ENCODE data around the gene KLHDC4. TPM values are rescaled to one million over a fixed set of nuclear protein-coding genes. Genes with fewer than 3 reads are reported as not detected.

KLHDC4 gene
- polyA plus RNA-seq, 2 of the 4 experiments (the other 2 are of a cell fraction) = 25.9 to 37.2 TPM

DNA sequence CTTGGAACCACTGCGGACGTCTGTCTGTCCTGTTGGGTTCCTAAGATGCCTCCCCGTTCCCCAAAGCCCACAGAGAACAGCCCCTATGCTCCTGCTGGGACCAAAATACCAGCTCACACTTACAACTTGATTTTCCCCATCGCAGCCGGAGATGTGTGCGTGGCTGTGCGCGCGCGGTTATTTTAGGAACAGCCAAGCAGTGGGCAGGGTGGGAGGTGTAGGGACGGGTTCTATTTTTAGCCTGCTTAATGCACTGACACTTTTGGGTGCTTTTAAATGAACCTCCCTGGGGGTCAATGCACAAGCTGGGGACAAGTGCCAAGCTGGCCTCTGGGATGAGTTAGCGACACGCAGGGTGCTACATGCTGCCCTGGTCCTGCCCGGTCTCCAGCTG, 74.1 kb downstream of the KLHDC4 start:
- Histone ChIP-seq H3K4me3 (no peak overlapping the region), H3K4me1 (no peaks in the 10 kb centered on the region), H3K27ac (no peak overlapping the region), H3K9me3 (no peaks in the 10 kb centered on the region), H3K4me2 (no peak overlapping the region)
- peak in 1 of 2 experiments; percentile 3; a peak in 1 of 6 replicates for ATAC-seq
- no peak for DNase-seq (ENCODE audit: low read depth in 1 of 2, low spot score in 1 of 2)
- FAIRE-seq = no peak
- TF ChIP-seq EHF (CRISPR knock-in tag; IDR thresholded peaks at IDR 0.05) (no peak), PHF8 (IDR thresholded peaks at IDR 0.05; ENCODE audit: borderline replicate concordance, low read depth) (no peak), HOXA7 (CRISPR knock-in tag; IDR thresholded peaks at IDR 0.05) (no peak), ZFP36 (IDR thresholded peaks at IDR 0.05; ENCODE audit: borderline replicate concordance, partially characterized antibody) (no peak), KDM5A (IDR thresholded peaks at IDR 0.05) (no peak), POLR2A (IDR thresholded peaks at IDR 0.05; ENCODE audit: low read length) (no peak), HOXB13 (CRISPR knock-in tag; IDR thresholded peaks at IDR 0.05; ENCODE audit: low read depth) (no peak), RFX5 (IDR thresholded peaks at IDR 0.05) (no peak), EP300 (IDR thresholded peaks at IDR 0.05) (no peak), MAFK (IDR thresholded peaks at IDR 0.05; ENCODE audit: partially characterized antibody) (no peak)
- TF ChIP-seq, protein P1, sequence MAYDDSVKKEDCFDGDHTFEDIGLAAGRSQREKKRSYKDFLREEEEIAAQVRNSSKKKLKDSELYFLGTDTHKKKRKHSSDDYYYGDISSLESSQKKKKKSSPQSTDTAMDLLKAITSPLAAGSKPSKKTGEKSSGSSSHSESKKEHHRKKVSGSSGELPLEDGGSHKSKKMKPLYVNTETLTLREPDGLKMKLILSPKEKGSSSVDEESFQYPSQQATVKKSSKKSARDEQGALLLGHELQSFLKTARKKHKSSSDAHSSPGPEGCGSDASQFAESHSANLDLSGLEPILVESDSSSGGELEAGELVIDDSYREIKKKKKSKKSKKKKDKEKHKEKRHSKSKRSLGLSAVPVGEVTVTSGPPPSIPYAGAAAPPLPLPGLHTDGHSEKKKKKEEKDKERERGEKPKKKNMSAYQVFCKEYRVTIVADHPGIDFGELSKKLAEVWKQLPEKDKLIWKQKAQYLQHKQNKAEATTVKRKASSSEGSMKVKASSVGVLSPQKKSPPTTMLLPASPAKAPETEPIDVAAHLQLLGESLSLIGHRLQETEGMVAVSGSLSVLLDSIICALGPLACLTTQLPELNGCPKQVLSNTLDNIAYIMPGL (CRISPR knock-in tag; IDR thresholded peaks at IDR 0.05; ENCODE audit: borderline replicate concordance) = no peak
- TF ChIP-seq, protein P2, sequence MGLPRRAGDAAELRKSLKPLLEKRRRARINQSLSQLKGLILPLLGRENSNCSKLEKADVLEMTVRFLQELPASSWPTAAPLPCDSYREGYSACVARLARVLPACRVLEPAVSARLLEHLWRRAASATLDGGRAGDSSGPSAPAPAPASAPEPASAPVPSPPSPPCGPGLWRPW (IDR thresholded peaks at IDR 0.05) = no peak
- 69% methylated on average over 14 of the region's 14 CpGs for WGBS (ENCODE audit: missing lambda C conversion rate)
- ChIA-PET POLR2A (no interaction called here), CTCF (interaction anchor here (0.8 to 1.7 kb wide), 2 partner anchors 10 to 19 kb away, joined by 5 read pairs; no protein-coding TSS in a partner anchor)

DNA sequence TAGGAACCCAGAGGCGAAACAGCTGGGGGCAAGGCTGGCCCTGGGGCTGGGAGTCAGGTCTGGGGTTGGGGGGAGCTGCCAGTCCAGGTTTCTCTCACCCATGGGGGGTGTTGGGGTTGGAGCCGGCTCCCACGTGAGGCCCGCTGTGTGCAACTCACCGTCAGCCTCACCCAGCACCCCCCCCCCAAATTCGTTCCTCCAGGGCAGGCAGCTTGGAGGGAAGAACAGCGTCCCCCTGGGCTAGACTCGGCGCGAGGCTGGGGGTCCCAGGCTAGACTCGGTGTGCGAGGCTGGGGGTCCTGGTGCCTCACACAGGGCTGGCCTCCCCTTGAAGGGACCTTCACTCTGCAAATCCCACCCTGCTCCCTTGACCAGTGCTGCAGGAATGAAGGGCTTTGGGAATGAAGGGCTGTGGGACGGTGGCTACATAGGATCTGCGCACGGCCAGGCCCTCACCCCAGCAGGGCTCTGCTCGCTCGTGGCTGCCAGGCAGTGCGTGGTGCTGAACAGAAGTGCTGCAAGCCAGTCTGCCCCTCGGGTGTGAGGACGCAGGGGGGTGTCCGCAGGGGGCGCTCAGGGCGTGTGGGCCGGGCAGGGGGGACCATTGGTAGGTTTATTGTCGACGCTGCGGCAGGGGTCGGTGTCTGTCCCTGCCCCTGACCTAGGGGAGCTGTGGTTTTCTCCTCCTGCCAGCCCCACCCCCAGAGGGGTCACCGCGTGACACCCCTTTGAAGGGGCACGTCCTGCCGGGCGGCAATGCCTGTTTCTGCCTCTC, 74.7 kb downstream of the KLHDC4 start:
- 0 out of 6 replicates have a peak, but pooled peaks of 1 of the 2 experiments have one; percentile 7 for ATAC-seq
- H3K4me3 ChIP-seq = no peak overlapping the region
- H3K4me2 ChIP-seq = no peak overlapping the region
- 54% methylated on average over 17 of the region's 33 CpGs for WGBS (ENCODE audit: missing lambda C conversion rate)
- no peaks in the 10 kb centered on the region for H3K4me1 ChIP-seq
- ChIA-PET POLR2A (no interaction called here), CTCF (interaction anchor here (1.8 kb wide), 1 partner anchor 11 kb away, joined by 7 read pairs; no protein-coding TSS in a partner anchor)
- no peak overlapping the region for H3K27ac ChIP-seq
- no peaks in the 10 kb centered on the region for H3K9me3 ChIP-seq
- no peak for DNase-seq (ENCODE audit: low read depth in 1 of 2, low spot score in 1 of 2)
- no peak for TF ChIP-seq RARB (CRISPR knock-in tag; IDR thresholded peaks at IDR 0.05)
- TF ChIP-seq, protein P2 (IDR thresholded peaks at IDR 0.05) = no peak
- TF ChIP-seq JUN (IDR thresholded peaks at IDR 0.05) = no peak
- no peak for TF ChIP-seq CBX2 (IDR thresholded peaks at IDR 0.05; ENCODE audit: borderline replicate concordance, low read depth)
- TF ChIP-seq RNF2 (IDR thresholded peaks at IDR 0.05; ENCODE audit: borderline replicate concordance, low read depth) = no peak
- no peak for TF ChIP-seq CHD2 (IDR thresholded peaks at IDR 0.05; ENCODE audit: low read length, partially characterized antibody)
- no peak for TF ChIP-seq PHF8 (IDR thresholded peaks at IDR 0.05; ENCODE audit: borderline replicate concordance, low read depth)
- TF ChIP-seq, protein P3, sequence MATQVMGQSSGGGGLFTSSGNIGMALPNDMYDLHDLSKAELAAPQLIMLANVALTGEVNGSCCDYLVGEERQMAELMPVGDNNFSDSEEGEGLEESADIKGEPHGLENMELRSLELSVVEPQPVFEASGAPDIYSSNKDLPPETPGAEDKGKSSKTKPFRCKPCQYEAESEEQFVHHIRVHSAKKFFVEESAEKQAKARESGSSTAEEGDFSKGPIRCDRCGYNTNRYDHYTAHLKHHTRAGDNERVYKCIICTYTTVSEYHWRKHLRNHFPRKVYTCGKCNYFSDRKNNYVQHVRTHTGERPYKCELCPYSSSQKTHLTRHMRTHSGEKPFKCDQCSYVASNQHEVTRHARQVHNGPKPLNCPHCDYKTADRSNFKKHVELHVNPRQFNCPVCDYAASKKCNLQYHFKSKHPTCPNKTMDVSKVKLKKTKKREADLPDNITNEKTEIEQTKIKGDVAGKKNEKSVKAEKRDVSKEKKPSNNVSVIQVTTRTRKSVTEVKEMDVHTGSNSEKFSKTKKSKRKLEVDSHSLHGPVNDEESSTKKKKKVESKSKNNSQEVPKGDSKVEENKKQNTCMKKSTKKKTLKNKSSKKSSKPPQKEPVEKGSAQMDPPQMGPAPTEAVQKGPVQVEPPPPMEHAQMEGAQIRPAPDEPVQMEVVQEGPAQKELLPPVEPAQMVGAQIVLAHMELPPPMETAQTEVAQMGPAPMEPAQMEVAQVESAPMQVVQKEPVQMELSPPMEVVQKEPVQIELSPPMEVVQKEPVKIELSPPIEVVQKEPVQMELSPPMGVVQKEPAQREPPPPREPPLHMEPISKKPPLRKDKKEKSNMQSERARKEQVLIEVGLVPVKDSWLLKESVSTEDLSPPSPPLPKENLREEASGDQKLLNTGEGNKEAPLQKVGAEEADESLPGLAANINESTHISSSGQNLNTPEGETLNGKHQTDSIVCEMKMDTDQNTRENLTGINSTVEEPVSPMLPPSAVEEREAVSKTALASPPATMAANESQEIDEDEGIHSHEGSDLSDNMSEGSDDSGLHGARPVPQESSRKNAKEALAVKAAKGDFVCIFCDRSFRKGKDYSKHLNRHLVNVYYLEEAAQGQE (IDR thresholded peaks at IDR 0.05) = no peak
- FAIRE-seq = no peak
